Femur (tissue), 1 donor: ENCODE measurements around the gene CNMD.
A peak's percentile ranks its signal among the peaks of the same experiment; 100 is the strongest.

Experiments used
- DNase-seq: peaks from one replicate; pipeline ENCODE4 v3.0.0-alpha.2; 2017

Gene CNMD

GRCh38 chr13:52739468-52740071 is at the start of gene CNMD:
TSS of gene CNMD (minus strand) at chr13:52739820. CDS start at chr13:52739701, 119 bp downstream.
- DNase-seq, result peak; percentile 28

GRCh38 chr13:52788011-52788410 is 48.4 kb upstream of the CNMD start:
- no peak for DNase-seq

- no peak for DNase-seq
These were observed 47.6 kb upstream of the CNMD start for GRCh38 chr13:52787235-52787634.

GRCh38 chr13:52786766-52787165 is 47.1 kb upstream of the CNMD start:
- DNase-seq, result no peak

GRCh38 chr13:52785739-52786138 is 46.1 kb upstream of the CNMD start:
- DNase-seq, result no peak

- DNase-seq, result no peak
These were observed 45.1 kb upstream of the CNMD start for GRCh38 chr13:52784591-52785340.

GRCh38 chr13:52783943-52784342 is 44.3 kb upstream of the CNMD start:
- no peak for DNase-seq

- no peak for DNase-seq
These were observed 43.1 kb upstream of the CNMD start for GRCh38 chr13:52782471-52783448.

GRCh38 chr13:52780611-52781010 is 41.0 kb upstream of the CNMD start:
- DNase-seq, result no peak

- DNase-seq, result no peak
These were observed 40.5 kb upstream of the CNMD start for GRCh38 chr13:52780092-52780491.

GRCh38 chr13:52779103-52779502 is 39.5 kb upstream of the CNMD start:
- peak; percentile 72 for DNase-seq

- no peak for DNase-seq
These were observed 37.1 kb upstream of the CNMD start for GRCh38 chr13:52776726-52777125.

GRCh38 chr13:52775511-52775910 is 35.9 kb upstream of the CNMD start:
- DNase-seq, result no peak

- no peak for DNase-seq
These were observed 28.4 kb upstream of the CNMD start for GRCh38 chr13:52767949-52768516.

- no peak for DNase-seq
These were observed 26.2 kb upstream of the CNMD start for GRCh38 chr13:52765611-52766390.

GRCh38 chr13:52760077-52760476 is 20.5 kb upstream of the CNMD start:
- DNase-seq, result no peak

GRCh38 chr13:52758114-52758513 is 18.5 kb upstream of the CNMD start:
- no peak for DNase-seq

- DNase-seq, result no peak
These were observed 11.6 kb upstream of the CNMD start for GRCh38 chr13:52751196-52751595.

GRCh38 chr13:52750713-52751112 is 11.1 kb upstream of the CNMD start:
- no peak for DNase-seq

- no peak for DNase-seq
These were observed 9.8 kb upstream of the CNMD start for GRCh38 chr13:52749419-52749818.

- no peak for DNase-seq
These were observed 6.5 kb upstream of the CNMD start for GRCh38 chr13:52746141-52746540.

GRCh38 chr13:52744842-52745375 is 5.3 kb upstream of the CNMD start:
- peak; percentile 22 for DNase-seq
